Activated naive CD4-positive, alpha-beta T cell treated with anti-CD3 and anti-CD28 coated beads, Interleukin-2, amount 50 U/mL, for 16 hours (primary cell): ENCODE results near the gene GNPNAT1.
"Not testable (repeated sequence)": the region's sequence is repeated elsewhere in the genome, so short reads cannot be mapped to it uniquely, and the experiment has no call there.

Experiments used
- DNase-seq: peaks from one replicate; pipeline ENCODE4 v3.0.0-alpha.2; 2020

The GNPNAT1 gene

GRCh38 chr14:52789118-52789517 lies 2.3 kb downstream of the GNPNAT1 start:
- no peak for DNase-seq

DNA sequence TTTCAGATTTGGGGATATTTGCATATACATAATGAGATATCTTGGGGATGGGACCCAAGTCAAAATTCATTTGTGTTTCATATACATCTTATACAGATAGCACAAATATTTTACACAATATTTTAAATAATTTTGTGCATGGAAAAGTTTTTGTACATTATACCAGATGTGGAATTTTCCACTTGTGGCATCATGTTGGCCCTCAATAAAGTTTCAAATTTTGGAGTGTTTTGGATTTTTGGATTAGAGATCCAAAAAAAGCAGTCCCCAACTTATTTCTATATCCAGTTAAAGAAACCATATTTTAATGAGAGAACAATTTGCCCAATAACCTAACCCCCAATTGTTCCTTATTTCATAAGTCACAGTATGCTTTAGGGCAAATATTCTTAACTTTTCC lies 4.5 kb downstream of the GNPNAT1 start:
- no peak for DNase-seq

GRCh38 chr14:52783206-52783605 lies 8.2 kb downstream of the GNPNAT1 start:
- DNase-seq, result no peak

GRCh38 chr14:52781629-52782028 lies 9.8 kb downstream of the GNPNAT1 start:
- DNase-seq, result no peak

DNA sequence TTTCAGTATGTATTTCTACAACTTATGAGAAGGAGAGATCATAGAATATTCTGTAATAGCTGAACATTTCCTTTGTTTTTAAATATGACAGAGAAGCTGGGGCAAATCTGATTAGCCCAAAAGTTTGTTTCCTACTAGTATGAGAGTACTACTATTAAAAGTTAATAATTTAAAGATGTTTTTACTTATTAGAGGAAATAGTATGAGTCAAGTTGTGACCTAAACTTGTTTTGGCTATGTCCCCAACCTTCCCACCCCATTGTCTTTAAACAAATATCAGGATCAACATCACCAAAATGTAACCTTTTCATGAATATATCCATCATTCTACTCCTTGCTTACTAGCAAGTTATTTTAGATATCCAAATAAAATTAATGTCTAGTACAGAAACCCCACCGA lies 10.5 kb downstream of the GNPNAT1 start:
- DNase-seq, result no peak

- no peak for DNase-seq
Observed at GRCh38 chr14:52778702-52779101, 12.7 kb downstream of the GNPNAT1 start.

DNA sequence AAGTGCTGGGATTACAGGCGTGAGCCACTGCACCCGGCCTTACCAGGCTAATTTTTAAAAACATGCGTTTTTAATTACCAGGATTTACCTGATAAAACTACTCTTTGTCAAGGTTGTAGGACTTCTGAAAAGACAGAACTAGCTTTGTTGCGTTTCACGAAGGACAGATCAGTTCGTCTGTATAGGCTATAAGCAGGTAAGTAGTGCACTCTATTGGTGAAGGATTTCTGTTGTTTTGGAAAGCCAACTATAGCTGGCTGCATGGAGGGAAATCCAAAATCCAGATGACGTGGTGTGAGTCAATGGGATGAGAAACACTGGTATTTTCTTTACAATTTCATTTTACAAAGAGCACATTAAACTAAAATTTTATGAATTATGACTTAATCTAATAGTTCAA lies 14.6 kb downstream of the GNPNAT1 start:
- no peak for DNase-seq

DNA sequence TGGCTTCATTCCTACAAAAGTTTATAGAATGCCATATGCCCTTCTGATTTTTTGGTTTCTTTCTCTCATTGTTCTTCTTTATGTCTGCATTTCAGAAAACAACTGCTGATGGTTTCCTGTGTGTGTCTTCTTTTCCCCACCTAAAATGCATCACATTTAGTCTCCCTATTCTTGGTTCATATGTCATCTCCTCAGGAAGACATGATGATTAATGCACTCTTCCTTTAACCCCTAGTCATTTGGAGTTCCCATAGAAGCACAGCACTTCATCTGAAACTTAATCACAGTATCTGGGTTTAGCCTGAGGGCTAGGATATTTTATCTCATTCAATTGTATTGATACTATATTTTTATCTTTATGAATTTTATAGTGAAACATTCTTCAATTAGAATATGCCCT lies 21.5 kb downstream of the GNPNAT1 start:
- no peak for DNase-seq

DNA sequence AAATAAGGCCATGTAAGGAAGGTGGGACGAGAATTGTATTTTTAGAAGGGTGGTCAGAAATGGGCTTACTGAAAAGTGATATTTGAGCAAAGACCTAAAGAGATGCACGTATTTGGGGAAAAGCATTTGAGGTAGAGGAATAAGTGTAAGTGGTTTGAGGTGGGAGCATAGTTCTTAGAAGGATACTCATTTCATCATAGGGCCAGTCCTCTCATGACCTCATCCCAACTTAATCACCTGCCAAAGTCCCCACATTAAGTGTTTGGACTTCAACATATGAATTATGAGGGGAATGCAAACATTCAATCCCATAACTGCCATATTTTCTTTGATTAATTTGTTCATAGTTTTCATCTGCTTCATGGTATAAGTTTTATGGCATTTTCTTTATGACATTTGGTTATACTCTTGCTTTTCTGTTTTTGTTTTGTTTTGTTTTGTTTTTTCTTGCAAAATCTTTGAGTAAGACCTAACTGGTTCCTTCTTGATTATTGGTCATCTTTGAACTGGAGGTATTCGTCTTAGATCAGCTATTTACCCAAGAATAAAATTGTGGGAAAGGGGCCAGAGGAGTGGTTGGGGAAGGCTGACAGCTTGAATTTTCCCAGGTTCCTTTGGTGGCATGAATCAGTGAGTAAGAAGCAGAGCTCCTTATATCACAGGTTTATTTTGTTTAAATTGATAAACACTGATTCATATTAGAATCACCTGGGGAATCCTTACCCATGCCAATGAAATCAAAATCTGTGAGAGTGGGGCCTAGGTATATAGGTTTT lies 24.2 kb downstream of the GNPNAT1 start:
- DNase-seq, result no peak

DNA sequence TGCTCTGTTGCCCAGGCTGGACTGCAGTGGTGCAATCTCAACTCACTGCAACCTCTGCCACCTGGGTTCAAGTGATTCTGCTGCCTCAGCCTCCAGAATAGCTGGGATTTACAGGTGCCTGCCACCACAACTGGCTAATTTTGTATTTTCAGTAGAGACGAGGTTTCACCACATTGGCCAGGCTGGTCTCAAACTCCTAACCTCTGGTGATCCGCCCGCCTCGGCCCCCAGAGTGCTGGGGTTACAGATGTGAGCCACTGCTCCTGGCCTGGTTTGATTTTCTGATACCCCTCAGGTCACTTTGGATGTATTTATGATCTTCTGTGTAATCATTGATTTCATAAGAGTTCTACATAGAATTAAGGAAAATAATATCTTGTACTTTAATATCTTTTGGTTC lies 28.5 kb downstream of the GNPNAT1 start:
- not testable (repeated sequence) for DNase-seq

DNA sequence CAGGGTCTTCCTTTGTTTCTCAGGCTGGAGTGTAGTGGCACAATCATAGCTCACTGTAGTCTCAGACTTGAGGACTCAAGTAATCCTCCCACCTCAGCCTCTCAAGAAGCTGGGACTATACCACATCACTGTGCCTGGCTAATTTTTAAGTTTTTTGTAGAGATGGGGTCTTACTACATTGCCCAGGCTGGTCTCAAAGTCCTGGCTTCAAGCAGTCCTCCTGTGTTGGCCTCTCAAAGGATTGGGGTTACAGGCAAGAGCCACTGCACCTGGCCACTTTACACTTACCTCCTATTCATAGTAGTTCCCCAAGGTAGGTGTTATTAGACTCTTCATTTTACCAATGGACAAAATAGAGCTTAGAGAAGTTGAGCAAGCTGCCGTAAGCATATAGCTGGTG lies 32.3 kb downstream of the GNPNAT1 start:
- no peak for DNase-seq

- no peak for DNase-seq
Observed at GRCh38 chr14:52755607-52756316, 35.6 kb downstream of the GNPNAT1 start.

DNA sequence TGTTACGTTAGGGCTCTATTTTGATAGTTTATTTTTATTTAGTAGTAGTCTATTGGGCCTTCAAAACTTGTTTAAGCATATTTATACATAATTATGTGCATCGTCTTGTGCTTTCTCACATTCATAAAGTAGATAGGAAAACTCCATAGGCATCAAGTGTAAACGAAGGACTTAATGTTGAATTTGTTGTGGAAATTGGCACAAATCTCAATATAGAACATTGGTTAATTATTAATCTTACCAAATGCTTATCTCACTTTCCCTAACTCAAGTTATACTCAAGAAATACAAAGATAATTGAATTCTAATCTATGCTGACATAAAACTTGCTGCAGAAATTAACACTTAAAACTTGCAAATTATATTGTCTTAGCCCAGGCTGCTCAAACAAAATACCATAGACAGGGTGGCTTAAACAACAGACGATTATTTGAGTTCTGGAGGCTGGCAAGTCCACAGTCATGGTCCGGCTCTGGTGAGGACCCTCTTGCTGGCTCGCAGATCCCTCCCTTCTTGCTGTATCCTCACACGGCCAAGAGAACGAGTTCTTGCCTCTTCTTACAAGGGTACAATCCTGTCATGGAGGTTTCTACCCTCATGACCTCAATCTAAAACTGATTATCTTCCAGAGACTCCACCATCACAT lies 42.6 kb downstream of the GNPNAT1 start:
- DNase-seq, result no peak

DNA sequence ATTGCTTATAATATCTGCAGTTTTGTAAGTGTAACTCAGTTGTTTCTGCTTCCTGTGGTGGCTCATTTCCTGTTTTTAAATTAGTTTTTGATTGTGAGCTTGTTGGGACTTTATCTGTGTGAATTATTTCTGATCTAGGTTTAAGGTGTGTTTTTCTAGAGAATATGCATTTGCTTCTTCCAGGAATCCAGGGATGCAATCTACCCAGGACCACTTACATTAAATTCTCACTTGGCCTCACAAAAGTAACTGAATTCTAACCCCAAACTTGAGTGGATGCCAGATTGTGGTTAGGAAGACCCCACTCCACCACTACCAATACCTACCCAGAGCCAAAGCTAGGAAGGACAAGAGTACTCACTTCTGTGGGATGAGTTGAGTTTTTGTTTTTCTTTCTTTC lies 49.5 kb downstream of the GNPNAT1 start:
- DNase-seq, result no peak

DNA sequence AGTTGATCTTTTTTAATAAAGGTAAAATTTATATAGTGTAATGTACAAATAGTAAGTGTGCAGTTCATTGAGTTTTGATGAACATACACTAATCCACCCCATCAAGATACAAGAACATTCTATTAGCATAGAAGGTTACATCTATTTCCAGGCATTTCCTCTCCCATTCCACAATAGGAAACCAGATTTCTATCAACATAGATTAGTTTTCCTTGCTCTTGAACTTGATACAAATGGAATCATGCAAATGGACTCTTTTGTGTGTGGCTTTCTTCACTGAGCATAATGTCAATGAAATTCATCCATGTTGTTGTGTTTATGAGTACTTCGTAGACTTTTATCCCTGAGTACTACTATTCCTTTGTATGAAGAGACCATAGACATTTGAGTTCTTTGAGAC lies 50.7 kb downstream of the GNPNAT1 start:
- DNase-seq, result no peak

- DNase-seq, result no peak
Observed at GRCh38 chr14:52738409-52738808, 53.0 kb downstream of the GNPNAT1 start.

DNA sequence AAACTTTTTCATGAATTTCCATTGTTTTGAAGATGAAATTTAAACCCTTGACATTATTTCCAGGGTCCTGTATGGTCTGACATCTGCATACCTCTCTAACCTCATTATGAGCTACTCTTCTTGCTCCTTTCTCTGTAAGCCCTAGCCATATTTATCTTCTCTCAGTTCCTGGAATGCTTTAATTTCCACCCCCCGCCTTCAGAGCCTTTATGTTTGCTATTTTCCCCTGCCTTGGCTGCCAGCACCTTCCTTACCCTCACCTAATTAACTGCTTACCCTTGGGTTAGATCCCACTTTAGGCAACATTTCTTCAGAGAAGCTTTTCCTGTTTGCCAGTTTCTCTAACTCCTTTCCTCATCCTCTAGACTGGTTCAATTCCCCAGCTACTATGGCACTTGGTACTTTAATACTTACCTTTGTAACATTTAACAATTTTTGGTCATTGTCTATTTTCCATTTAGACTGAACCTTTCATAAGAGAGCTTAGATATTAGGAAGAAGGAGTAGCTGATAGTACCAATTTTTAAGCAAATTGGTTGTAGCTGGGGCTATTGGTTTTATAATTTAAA lies 55.4 kb downstream of the GNPNAT1 start:
- DNase-seq, result no peak

DNA sequence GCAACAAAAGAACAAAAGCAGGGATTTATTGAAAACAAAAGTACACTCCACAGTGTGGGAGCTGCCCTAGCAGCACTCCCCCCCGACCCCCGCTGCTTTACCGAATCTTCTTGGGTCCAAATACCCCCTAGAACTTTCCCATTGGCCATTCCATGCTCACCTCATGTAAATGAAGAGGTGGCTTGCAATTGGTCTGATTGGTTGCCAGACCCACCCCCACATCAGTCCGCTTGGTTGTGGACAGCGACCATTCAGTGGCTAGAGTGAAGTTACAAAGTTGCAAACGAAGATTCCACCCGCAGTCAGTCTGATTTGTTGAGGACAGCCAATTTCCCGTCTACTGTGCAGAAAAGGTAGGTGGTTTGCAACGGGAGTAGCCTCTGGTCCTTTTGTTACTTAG lies 57.6 kb downstream of the GNPNAT1 start:
- no peak for DNase-seq

GRCh38 chr14:52730709-52731111 lies 60.7 kb downstream of the GNPNAT1 start:
- no peak for DNase-seq

DNA sequence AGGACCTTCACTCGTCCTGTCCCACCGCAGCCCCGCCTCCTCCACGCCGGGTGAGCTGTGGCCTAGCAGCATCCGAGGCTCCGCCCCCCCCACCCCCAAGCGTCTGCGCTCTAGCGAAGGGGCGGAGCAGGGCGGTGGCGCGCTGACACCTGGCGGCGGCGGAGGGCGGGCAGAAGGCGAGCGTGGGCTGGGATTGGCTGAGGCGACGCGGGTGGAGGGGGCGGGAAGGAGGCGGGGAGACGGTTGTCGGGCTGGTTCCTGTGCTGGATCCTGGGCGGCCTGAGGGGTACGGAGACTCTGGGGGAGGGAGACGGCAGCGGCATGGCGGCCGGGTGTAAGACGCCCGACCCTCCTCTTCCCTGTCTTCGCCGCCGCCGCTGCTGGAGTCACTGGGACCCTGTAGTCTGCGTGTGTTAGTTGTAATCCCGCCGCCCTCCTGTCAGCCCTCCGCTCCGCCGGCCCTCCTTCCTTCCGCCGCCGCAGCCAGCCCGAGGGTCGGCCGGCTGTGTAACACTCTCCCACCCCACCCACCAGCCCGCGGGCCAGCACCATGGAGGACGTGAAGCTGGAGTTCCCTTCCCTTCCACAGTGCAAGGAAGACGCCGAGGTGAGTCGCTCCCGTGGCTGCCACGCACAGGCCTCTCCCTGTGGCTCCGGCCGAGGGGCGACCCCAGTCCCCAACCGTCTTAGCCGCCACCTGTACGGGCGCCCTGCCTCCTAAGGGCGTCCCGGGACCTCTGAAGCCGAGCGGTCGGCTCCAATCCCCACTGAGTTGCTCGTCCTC lies 61.3 kb downstream of the GNPNAT1 start, which contains the start of gene STYX:
Gene STYX (plus strand): TSS at position 242 of the 784 bp plus-strand sequence. CDS start 309 bp downstream, at position 551.
- peak; percentile 99 for DNase-seq

DNA sequence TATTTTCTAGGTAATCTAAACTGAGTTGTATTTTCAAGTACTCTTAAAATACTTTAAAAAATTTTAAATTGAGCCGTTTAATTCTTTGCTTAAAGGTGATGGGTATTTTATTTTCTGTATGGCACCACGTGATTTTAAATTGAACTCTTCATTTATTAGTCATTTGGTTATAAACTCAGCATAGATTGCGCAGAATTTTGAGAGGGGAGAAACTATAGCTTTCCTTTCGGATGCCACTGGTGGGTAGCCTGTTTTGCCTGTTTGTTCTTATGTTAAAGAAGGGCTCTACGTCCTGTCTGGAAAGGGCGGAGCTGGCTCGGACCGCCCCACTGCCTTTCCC lies 61.9 kb downstream of the GNPNAT1 start:
- DNase-seq, result no peak

GRCh38 chr14:52729035-52729434 lies 62.4 kb downstream of the GNPNAT1 start:
- DNase-seq, result not testable (repeated sequence)

DNA sequence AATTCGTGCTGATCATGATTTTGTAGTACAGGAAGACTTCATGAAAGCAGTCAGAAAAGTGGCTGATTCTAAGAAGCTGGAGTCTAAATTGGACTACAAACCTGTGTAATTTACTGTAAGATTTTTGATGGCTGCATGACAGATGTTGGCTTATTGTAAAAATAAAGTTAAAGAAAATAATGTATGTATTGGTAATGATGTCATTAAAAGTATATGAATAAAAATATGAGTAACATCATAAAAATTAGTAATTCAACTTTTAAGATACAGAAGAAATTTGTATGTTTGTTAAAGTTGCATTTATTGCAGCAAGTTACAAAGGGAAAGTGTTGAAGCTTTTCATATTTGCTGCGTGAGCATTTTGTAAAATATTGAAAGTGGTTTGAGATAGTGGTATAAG lies 63.9 kb downstream of the GNPNAT1 start:
- not testable (repeated sequence) for DNase-seq
